Activated naive CD8-positive, alpha-beta T cell treated with anti-CD3 and anti-CD28 coated beads, Interleukin-2, amount 50 U/mL, for 24 hours (primary cell): ENCODE data around the gene CASQ1.
A peak's percentile ranks its signal among the peaks of the same experiment; 100 is the strongest.

ENCODE experiments used
- ATAC-seq: fragments of 150-1000 bp; cut with Tn5 transposase; one replicate; pipeline ENCODE4 v1.10.0; 2021
- DNase-seq: peaks from one replicate; pipeline ENCODE4 v3.0.0; 2021
- H3K27ac Mint-ChIP-seq: one replicate; pipeline ENCODE4 v1.8.0; 2021; ENCODE audit warnings: mild to moderate bottlenecking, mixed read lengths
- H3K27me3 Mint-ChIP-seq: one replicate; pipeline ENCODE4 v1.8.0; 2021; ENCODE audit warnings: mixed read lengths
- H3K36me3 Mint-ChIP-seq: one replicate; pipeline ENCODE4 v1.8.0; 2021; ENCODE audit warnings: low read depth, mixed read lengths
- H3K4me1 Mint-ChIP-seq: one replicate; pipeline ENCODE4 v1.8.0; 2021; ENCODE audit warnings: mixed read lengths
- H3K4me3 Mint-ChIP-seq: one replicate; pipeline ENCODE4 v1.8.0; 2021; ENCODE audit warnings: mild to moderate bottlenecking, moderate library complexity, mixed read lengths
- H3K9me3 Mint-ChIP-seq: one replicate; pipeline ENCODE4 v1.8.0; 2021; ENCODE audit warnings: mixed read lengths

The CASQ1 gene

GRCh38 chr1:160219062-160219929 lies 28.9 kb downstream of the CASQ1 start:
- ATAC-seq (no peak), DNase-seq (no peak)
- H3K4me1 Mint-ChIP-seq = no peaks in the 10 kb centered on the region
- no peaks in the 10 kb centered on the region for H3K9me3 Mint-ChIP-seq
- peaks cover 53% of the 10 kb centered on the region for H3K36me3 Mint-ChIP-seq
- H3K27ac Mint-ChIP-seq = peak overlapping the region; percentile 30
- H3K4me3 Mint-ChIP-seq = no peak overlapping the region
- H3K27me3 Mint-ChIP-seq = no peaks in the 10 kb centered on the region

DNA sequence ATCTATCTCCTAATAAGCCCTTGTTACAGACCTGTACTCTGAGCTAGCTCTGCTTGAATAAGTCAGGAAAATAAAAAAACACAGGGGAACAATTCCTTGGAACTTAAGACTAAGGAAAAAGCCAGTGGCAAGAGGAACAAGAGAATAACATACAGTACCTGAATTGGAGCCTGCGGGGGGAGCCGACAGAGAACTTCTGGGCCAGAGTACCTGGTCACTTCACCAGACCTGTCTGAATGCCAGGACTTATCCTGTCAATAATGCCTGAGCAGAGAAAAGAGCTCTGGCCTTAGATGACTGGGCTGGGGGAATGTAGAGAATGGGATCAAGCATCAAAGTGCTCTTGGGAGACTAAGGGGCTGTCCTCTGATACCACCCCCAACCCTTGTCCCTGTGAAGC lies 29.9 kb downstream of the CASQ1 start:
- peak overlapping the region; percentile 26 for H3K27ac Mint-ChIP-seq

GRCh38 chr1:160221089-160221488 lies 30.7 kb downstream of the CASQ1 start:
- Mint-ChIP-seq H3K4me1 (no peaks in the 10 kb centered on the region), H3K4me3 (no peak overlapping the region), H3K27me3 (no peaks in the 10 kb centered on the region), H3K27ac (no peak overlapping the region), H3K9me3 (no peaks in the 10 kb centered on the region), H3K36me3 (peaks cover 49% of the 10 kb centered on the region)
- DNase-seq = no peak
- no peak for ATAC-seq

More for the DNA sequence above, 29.9 kb downstream of the CASQ1 start:
- DNase-seq (no peak), ATAC-seq (no peak)
- no peaks in the 10 kb centered on the region for H3K27me3 Mint-ChIP-seq
- H3K4me1 Mint-ChIP-seq = no peaks in the 10 kb centered on the region
- H3K4me3 Mint-ChIP-seq = no peak overlapping the region
- no peaks in the 10 kb centered on the region for H3K9me3 Mint-ChIP-seq
- H3K36me3 Mint-ChIP-seq = peaks cover 54% of the 10 kb centered on the region

GRCh38 chr1:160222546-160222945 lies 32.2 kb downstream of the CASQ1 start:
- no peak overlapping the region for H3K27ac Mint-ChIP-seq
- no peaks in the 10 kb centered on the region for H3K9me3 Mint-ChIP-seq
- H3K36me3 Mint-ChIP-seq = peaks cover 41% of the 10 kb centered on the region
- DNase-seq = no peak
- no peaks in the 10 kb centered on the region for H3K27me3 Mint-ChIP-seq
- H3K4me1 Mint-ChIP-seq = no peaks in the 10 kb centered on the region
- H3K4me3 Mint-ChIP-seq = no peak overlapping the region
- no peak for ATAC-seq

- Mint-ChIP-seq H3K4me3 (no peak overlapping the region), H3K9me3 (no peaks in the 10 kb centered on the region), H3K36me3 (peaks cover 47% of the 10 kb centered on the region), H3K4me1 (no peaks in the 10 kb centered on the region), H3K27ac (no peak overlapping the region), H3K27me3 (no peaks in the 10 kb centered on the region)
- ATAC-seq = peak; percentile 15
- no peak for DNase-seq
Measured at GRCh38 chr1:160224606-160225005, 34.2 kb downstream of the CASQ1 start.

DNA sequence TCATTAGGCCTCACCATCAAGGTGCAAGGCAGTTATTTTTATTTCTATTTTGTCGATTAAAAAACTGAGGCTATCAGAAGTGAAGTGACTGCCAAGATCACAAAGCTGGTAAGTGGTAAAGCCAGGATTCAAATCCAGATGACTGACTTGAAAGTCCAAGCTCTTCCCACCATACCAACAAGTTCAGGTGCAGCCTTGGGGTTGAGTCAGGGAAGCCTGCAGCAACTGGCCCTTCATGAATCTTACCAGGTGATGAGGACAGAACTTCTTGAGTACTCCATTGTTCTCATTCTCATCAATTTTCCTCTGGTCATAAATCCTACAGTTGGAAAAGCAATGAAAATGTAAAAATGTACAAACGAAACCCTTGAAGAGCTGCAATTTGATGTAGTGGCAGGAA lies 35.0 kb downstream of the CASQ1 start:
- Mint-ChIP-seq H3K27ac (no peak overlapping the region), H3K9me3 (no peaks in the 10 kb centered on the region), H3K27me3 (no peaks in the 10 kb centered on the region), H3K4me3 (no peak overlapping the region), H3K36me3 (peaks cover 49% of the 10 kb centered on the region), H3K4me1 (no peaks in the 10 kb centered on the region)
- ATAC-seq (no peak), DNase-seq (no peak)

DNA sequence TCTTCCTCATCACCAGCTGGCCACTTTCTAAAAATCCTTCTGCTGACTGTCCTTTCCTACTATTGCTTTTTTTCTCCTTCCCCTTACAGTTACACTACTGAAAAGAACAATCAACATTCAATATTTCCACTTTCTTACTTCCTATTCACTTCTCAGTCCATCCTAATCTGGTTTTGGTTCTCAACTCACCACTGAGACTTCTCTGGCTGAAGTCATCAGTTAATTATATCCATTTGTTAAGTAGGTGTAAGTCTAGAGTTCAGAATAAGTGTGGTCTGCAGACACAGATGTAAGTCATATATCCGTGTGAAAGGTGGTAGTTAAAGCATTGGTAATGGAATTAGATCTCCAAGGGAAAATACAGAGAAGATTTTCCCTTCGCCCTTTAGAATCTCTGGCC lies 36.2 kb downstream of the CASQ1 start:
- Mint-ChIP-seq H3K27me3 (no peaks in the 10 kb centered on the region), H3K9me3 (no peaks in the 10 kb centered on the region), H3K27ac (no peak overlapping the region), H3K4me1 (no peaks in the 10 kb centered on the region), H3K36me3 (peaks cover 53% of the 10 kb centered on the region), H3K4me3 (no peak overlapping the region)
- ATAC-seq = no peak
- DNase-seq = no peak

- DNase-seq (no peak), ATAC-seq (no peak)
- no peak overlapping the region for H3K27ac Mint-ChIP-seq
- H3K36me3 Mint-ChIP-seq = peaks cover 49% of the 10 kb centered on the region
- no peaks in the 10 kb centered on the region for H3K9me3 Mint-ChIP-seq
- H3K4me1 Mint-ChIP-seq = no peaks in the 10 kb centered on the region
- no peak overlapping the region for H3K4me3 Mint-ChIP-seq
- H3K27me3 Mint-ChIP-seq = no peaks in the 10 kb centered on the region
Measured at GRCh38 chr1:160227034-160227433, 36.7 kb downstream of the CASQ1 start.

GRCh38 chr1:160227561-160227960 lies 37.2 kb downstream of the CASQ1 start:
- ATAC-seq = no peak
- no peaks in the 10 kb centered on the region for H3K4me1 Mint-ChIP-seq
- no peaks in the 10 kb centered on the region for H3K27me3 Mint-ChIP-seq
- no peak overlapping the region for H3K4me3 Mint-ChIP-seq
- H3K27ac Mint-ChIP-seq = no peak overlapping the region
- DNase-seq = no peak
- no peaks in the 10 kb centered on the region for H3K9me3 Mint-ChIP-seq
- H3K36me3 Mint-ChIP-seq = peaks cover 48% of the 10 kb centered on the region

- no peak for ATAC-seq
- Mint-ChIP-seq H3K4me1 (no peaks in the 10 kb centered on the region), H3K4me3 (no peak overlapping the region), H3K27ac (no peak overlapping the region), H3K36me3 (peaks cover 47% of the 10 kb centered on the region), H3K9me3 (no peaks in the 10 kb centered on the region), H3K27me3 (no peaks in the 10 kb centered on the region)
- DNase-seq = no peak
Measured at GRCh38 chr1:160228431-160228830, 38.1 kb downstream of the CASQ1 start.

DNA sequence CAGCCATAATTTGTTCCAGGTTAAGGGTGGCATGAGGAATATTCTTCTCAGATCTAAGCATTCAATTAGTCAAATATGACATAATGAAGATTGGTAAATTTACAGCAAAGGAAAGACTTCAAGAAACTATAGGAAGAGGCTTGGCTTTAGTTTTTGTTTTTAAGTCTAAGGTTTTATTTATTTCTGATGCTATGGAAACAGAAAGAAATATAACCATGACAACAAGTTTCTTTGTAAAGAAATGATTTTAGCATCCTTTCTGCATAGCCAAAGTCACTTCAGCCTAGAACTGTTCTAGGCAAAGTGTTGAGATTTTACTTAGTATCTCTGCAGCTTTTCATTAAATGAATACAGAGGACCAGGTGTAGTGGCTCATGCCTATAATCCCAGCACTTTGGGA lies 42.5 kb downstream of the CASQ1 start:
- no peaks in the 10 kb centered on the region for H3K9me3 Mint-ChIP-seq
- no peak overlapping the region for H3K4me3 Mint-ChIP-seq
- DNase-seq (no peak), ATAC-seq (no peak)
- no peak overlapping the region for H3K27ac Mint-ChIP-seq
- H3K4me1 Mint-ChIP-seq = peaks cover 6% of the 10 kb centered on the region
- H3K27me3 Mint-ChIP-seq = no peaks in the 10 kb centered on the region
- H3K36me3 Mint-ChIP-seq = peaks cover 54% of the 10 kb centered on the region

GRCh38 chr1:160236806-160237205 lies 46.4 kb downstream of the CASQ1 start:
- Mint-ChIP-seq H3K4me3 (no peak overlapping the region), H3K36me3 (peaks cover 52% of the 10 kb centered on the region), H3K27me3 (no peaks in the 10 kb centered on the region), H3K4me1 (peaks cover 6% of the 10 kb centered on the region), H3K9me3 (no peaks in the 10 kb centered on the region), H3K27ac (no peak overlapping the region)
- no peak for DNase-seq
- ATAC-seq = no peak

DNA sequence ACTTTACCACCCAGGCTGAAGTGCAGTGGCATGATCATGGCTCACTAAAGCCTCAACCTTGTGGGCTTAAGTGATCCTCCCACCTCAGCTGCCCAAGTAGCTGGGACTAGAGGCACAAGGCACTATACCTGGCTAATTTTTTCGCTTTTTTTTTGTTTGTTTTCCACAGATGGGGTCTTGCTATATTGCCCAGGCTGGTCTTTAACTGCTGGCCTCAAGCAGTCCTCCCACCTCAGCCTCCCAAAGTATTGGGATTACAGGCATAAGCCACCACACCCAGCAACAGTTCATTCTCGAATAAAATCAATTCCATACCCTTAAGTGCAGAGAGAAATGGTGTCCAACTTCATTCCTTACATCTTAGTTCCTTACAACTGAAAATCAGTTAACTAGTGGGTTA lies 47.2 kb downstream of the CASQ1 start:
- H3K9me3 Mint-ChIP-seq = no peaks in the 10 kb centered on the region
- no peak overlapping the region for H3K4me3 Mint-ChIP-seq
- DNase-seq (no peak), ATAC-seq (no peak)
- no peaks in the 10 kb centered on the region for H3K27me3 Mint-ChIP-seq
- H3K4me1 Mint-ChIP-seq = peaks cover 6% of the 10 kb centered on the region
- H3K27ac Mint-ChIP-seq = no peak overlapping the region
- H3K36me3 Mint-ChIP-seq = peaks cover 52% of the 10 kb centered on the region

- Mint-ChIP-seq H3K27ac (no peak overlapping the region), H3K36me3 (peaks cover 54% of the 10 kb centered on the region), H3K27me3 (no peaks in the 10 kb centered on the region), H3K4me1 (peaks cover 6% of the 10 kb centered on the region), H3K4me3 (no peak overlapping the region), H3K9me3 (no peaks in the 10 kb centered on the region)
- DNase-seq (no peak), ATAC-seq (no peak)
Measured at GRCh38 chr1:160238408-160238807, 48.0 kb downstream of the CASQ1 start.

- DNase-seq = no peak
- H3K4me1 Mint-ChIP-seq = no peaks in the 10 kb centered on the region
- no peaks in the 10 kb centered on the region for H3K27me3 Mint-ChIP-seq
- no peaks in the 10 kb centered on the region for H3K9me3 Mint-ChIP-seq
- peaks cover 53% of the 10 kb centered on the region for H3K36me3 Mint-ChIP-seq
- no peak for ATAC-seq
- H3K4me3 Mint-ChIP-seq = no peak overlapping the region
- no peak overlapping the region for H3K27ac Mint-ChIP-seq
Measured at GRCh38 chr1:160239582-160240299, 49.4 kb downstream of the CASQ1 start.
